Lung (tissue), 16 donors: ENCODE results near the gene BAK1. TPM values are rescaled to one million over a fixed set of nuclear protein-coding genes. Genes with fewer than 3 reads are reported as not detected.

Experiments used
- ATAC-seq: fragments of 200-7000 bp; cut with Tn5 transposase; one replicate; pipeline ENCODE4 v1.9.1; 2020; ENCODE audit warnings: moderate number of reproducible peaks; ENCODE audit not compliant: insufficient read depth, low FRiP score
- DNase-seq, 3 donors: peaks; one replicate each; pipeline ENCODE4 v3.0.0-alpha.2; 2013 to 2017
- H3K27ac ChIP-seq, 2 donors: one replicate each; pipeline ENCODE4 v1.5.1; 2013; ENCODE audit warnings: mild to moderate bottlenecking in 2 of 2, moderate library complexity in 2 of 2, control low read depth in 1 of 2, inconsistent platforms in 1 of 2, low read depth in 1 of 2, low read length in 1 of 2
- H3K27me3 ChIP-seq, 3 donors: one replicate each; pipeline ENCODE4 v1.5.1; 2013; ENCODE audit warnings: low read length in 2 of 3; ENCODE audit not compliant: control insufficient read depth in 3 of 3, insufficient read depth in 3 of 3
- H3K36me3 ChIP-seq, 4 donors: one replicate each; pipeline ENCODE4 v1.5.1; 2013; ENCODE audit warnings: low read length in 4 of 4, mild to moderate bottlenecking in 1 of 4, moderate library complexity in 1 of 4; ENCODE audit not compliant: control insufficient read depth in 4 of 4, insufficient read depth in 4 of 4
- H3K4me1 ChIP-seq, 5 donors: one replicate each; pipeline ENCODE4 v1.5.1; 2013; ENCODE audit warnings: low read length in 5 of 5, mild to moderate bottlenecking in 2 of 5, moderate library complexity in 1 of 5; ENCODE audit not compliant: control insufficient read depth in 5 of 5, insufficient read depth in 5 of 5
- H3K4me3 ChIP-seq: one replicate; pipeline ENCODE4 v1.5.1; 2013; ENCODE audit warnings: mild to moderate bottlenecking, control low read depth, moderate library complexity
- H3K9ac ChIP-seq, 2 donors: one replicate each; pipeline ENCODE4 v1.5.1; 2013; ENCODE audit warnings: low read length in 2 of 2, control low read depth in 1 of 2; ENCODE audit not compliant: insufficient read depth in 1 of 2
- H3K9me3 ChIP-seq, 4 donors: one replicate each; pipeline ENCODE4 v1.5.1; 2013; ENCODE audit warnings: low read length in 3 of 4, mild to moderate bottlenecking in 1 of 4, moderate library complexity in 1 of 4; ENCODE audit not compliant: control insufficient read depth in 4 of 4, insufficient read depth in 3 of 4
- WGBS, 2 donors: extraction: QIAGEN DNeasy Blood & Tissue Kit; methylation state at CpG; one replicate each; pipeline ENCODE4 v1.1.7; 2013; 5-methylcytosine and 5-hydroxymethylcytosine counted together
- long read RNA-seq, 5 donors: transcript quantifications; one replicate each; lab custom pipeline, GENCODE V29; 2026
- polyA plus RNA-seq, 2 donors: library from polyadenylated mRNA; stranded (reverse); fragments of 200-250 nt; gene quantifications; one replicate each; pipeline ENCODE4 v1.2.1, GENCODE V29; 2013
- total RNA-seq, 2 donors: library from RNA; depleted of rRNA in 1 of 2; stranded (reverse); fragments of >200 nt in 1 of 2; gene quantifications; one replicate each; pipeline ENCODE4 v1.2.1, GENCODE V29; 2014 to 2021
- TF ChIP-seq, protein P1 (sequence below): IDR thresholded peaks from 2 replicates; pipeline ENCODE4 v1.5.1; 2012; ENCODE audit warnings: mild to moderate bottlenecking; ENCODE audit errors: control extremely low read depth, extremely low read depth
- donor health status: control.
- donor health status: control.
- donor health status: Bipolar disorder and iron deficiency.
- donor health status: healthy.
- donor health status: DM: yes; HTN: yes; CAD: no.

The BAK1 gene
- total RNA-seq (10 to 100 TPM in 1 of 2 donors, 1 to 10 TPM in 1; 7.4 to 23.2 TPM), polyA plus RNA-seq (10 to 100 TPM; 14.6 to 25.6 TPM)
- long read RNA-seq, donor 1, transcript BAK1-202 (6 exons, 2,136 nt), result major isoform, 15 of 15 reads
- long read RNA-seq, donor 1, partial matches to known transcripts, result 0 of 15 reads
- long read RNA-seq, donor 1, other reads (novel, unspliced or antisense), result 0 of 15 reads
- long read RNA-seq, donor 2, partial matches to known transcripts, result 0 of 4 reads
- long read RNA-seq, donor 2, other reads (novel, unspliced or antisense), result 0 of 4 reads
- long read RNA-seq, donor 3, partial matches to known transcripts, result 0 of 1 reads
- long read RNA-seq, donor 3, other reads (novel, unspliced or antisense), result 0 of 1 reads
- long read RNA-seq, donor 4, transcript BAK1-202 (6 exons, 2,136 nt), result major isoform, 8 of 8 reads
- long read RNA-seq, donor 4, partial matches to known transcripts, result 0 of 8 reads
- long read RNA-seq, donor 4, other reads (novel, unspliced or antisense), result 0 of 8 reads
- long read RNA-seq, donor 5, transcript BAK1-202 (6 exons, 2,136 nt), result major isoform, 6 of 6 reads
- long read RNA-seq, donor 5, partial matches to known transcripts, result 0 of 6 reads
- long read RNA-seq, donor 5, other reads (novel, unspliced or antisense), result 0 of 6 reads

DNA sequence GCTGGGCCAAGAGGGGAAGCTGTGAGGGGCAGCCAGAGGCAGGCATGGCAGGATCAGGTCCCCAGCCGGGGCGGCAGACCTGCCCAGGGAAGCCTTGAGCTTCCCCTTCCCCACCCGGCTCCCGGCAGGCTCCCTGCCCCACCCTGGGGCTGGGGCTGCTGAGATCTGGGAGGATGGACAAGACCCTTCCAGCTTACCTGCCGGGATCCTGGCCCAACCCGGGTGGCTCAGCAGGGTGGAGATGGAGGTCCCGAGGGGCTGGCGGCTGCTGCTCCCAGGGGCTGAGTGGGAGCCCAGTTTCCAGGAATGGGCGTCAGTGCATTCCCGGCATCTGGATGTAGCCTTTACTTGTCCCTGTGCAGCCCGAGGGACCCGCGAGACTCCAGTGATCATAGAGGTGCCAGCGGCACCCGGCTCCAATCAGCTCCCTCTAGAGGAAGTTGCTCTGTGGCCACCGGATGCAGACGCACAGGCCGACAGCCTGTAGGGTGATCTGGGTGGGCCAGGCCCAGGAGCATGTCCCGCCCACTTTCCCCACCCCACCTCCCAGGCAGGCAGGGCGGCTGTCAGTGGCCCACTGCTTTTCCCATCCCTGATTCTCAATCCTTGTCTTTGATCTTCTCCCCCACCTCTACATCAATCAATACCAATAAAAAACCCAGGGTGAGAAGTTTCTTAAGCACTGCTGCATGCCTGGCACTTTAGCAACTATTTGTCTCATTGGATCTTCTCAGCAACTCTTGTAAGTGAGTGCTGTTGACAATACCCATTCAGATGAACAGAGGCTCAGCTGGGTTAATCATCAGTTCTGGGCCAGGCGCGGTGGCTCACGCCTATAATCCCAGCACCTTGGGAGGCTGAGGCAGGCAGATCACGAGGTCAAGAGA, at the start of gene BAK1:
TSS of gene BAK1 (minus strand) at position 449 of the 887 bp plus-strand sequence. CDS start 2,672 bp downstream, outside the sequence.
- 6 to 7% methylated on average over 21 to 24 of the region's 24 CpGs for WGBS, 2 donors
- H3K9me3 ChIP-seq, result no peaks in the 10 kb centered on the region
- H3K4me3 ChIP-seq, result peak within 1 kb of the TSS; percentile 78
- peak; percentile 93 to 95 (median 95) for DNase-seq
- peak within 1 kb of the TSS; percentile 69 to 73 for H3K27ac ChIP-seq
- ATAC-seq, result peak; percentile 92
- H3K36me3 ChIP-seq, result peaks cover under 1 to 18% (median 7%) of the 10 kb centered on the region in 4 donors
- H3K4me1 ChIP-seq, result peaks cover 0 to 13% (median 9%) of the 10 kb centered on the region in 5 donors
- TF ChIP-seq, protein P1, sequence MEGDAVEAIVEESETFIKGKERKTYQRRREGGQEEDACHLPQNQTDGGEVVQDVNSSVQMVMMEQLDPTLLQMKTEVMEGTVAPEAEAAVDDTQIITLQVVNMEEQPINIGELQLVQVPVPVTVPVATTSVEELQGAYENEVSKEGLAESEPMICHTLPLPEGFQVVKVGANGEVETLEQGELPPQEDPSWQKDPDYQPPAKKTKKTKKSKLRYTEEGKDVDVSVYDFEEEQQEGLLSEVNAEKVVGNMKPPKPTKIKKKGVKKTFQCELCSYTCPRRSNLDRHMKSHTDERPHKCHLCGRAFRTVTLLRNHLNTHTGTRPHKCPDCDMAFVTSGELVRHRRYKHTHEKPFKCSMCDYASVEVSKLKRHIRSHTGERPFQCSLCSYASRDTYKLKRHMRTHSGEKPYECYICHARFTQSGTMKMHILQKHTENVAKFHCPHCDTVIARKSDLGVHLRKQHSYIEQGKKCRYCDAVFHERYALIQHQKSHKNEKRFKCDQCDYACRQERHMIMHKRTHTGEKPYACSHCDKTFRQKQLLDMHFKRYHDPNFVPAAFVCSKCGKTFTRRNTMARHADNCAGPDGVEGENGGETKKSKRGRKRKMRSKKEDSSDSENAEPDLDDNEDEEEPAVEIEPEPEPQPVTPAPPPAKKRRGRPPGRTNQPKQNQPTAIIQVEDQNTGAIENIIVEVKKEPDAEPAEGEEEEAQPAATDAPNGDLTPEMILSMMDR, result peak; percentile 29
- H3K27me3 ChIP-seq, result no peaks in the 10 kb centered on the region
- H3K9ac ChIP-seq, result peak within 1 kb of the TSS; percentile 68 to 77

DNA sequence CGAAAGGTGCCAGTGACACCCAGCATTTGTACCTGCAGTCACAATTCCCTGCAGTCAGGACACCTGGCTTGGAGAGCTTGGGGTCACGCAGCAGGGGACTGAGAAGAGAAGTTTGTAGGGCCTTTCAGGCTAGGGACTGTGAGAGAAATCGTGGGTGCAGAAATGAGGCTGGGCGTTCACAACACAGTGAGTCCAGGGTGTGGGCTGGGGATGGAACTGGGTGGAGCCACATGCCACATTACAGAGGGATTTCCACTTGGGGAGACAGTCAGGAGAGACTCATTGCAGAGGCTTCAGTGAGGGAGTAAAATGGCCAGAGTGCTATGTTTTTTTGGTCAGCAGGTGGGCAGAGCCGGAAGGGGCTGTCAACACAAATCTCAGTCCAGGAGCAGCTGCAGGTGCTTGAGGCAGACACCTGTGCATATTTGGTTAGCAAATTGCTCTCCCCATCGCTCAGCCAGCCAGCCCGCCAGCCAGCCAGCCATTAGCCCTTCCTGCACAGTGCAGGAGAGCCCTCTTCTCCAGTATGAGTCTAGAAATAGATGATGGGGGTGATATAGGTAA, 48.4 kb upstream of the BAK1 start:
- DNase-seq (no peak), ATAC-seq (no peak)
- H3K9ac ChIP-seq, result no peak overlapping the region
- no peaks in the 10 kb centered on the region for H3K9me3 ChIP-seq
- no peaks in the 10 kb centered on the region for H3K27me3 ChIP-seq
- TF ChIP-seq, protein P1, result no peak
- H3K4me3 ChIP-seq, result no peak overlapping the region
- 72 to 92% methylated on average over 7 of the region's 7 CpGs for WGBS, 2 donors
- peak overlapping the region in 1 of 2 donors; percentile 40 for H3K27ac ChIP-seq
- peaks cover 0 to 18% (median 15%) of the 10 kb centered on the region in 5 donors for H3K4me1 ChIP-seq
- H3K36me3 ChIP-seq, result peaks cover 0 to 9% (median 2%) of the 10 kb centered on the region in 4 donors

DNA sequence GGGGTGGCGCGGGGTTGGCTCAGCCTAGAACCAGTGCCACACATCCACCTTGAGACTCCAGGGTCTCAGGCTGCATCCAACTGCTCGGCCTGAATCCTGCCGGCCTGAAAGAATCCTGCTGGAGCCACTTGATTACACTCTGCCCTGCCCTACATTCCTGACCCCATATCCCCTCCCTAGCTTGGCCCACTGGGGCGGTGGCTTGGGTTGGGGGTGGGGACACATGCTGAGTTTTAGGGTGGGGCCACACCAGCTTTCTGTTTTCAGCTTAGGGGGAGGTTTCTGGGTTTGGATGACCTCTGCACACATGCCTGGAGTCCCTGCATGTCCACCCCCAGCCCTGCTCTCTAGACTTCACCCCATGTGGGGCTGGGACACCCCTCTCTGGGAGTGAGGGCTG, 47.8 kb upstream of the BAK1 start:
- TF ChIP-seq, protein P1, result no peak
- H3K9me3 ChIP-seq, result no peaks in the 10 kb centered on the region
- no peaks in the 10 kb centered on the region for H3K27me3 ChIP-seq
- no peak for ATAC-seq
- H3K4me3 ChIP-seq, result no peak overlapping the region
- DNase-seq, result no peak
- H3K27ac ChIP-seq, result peak overlapping the region in 1 of 2 donors; percentile 46
- peaks cover 0 to 9% (median 2%) of the 10 kb centered on the region in 4 donors for H3K36me3 ChIP-seq
- peaks cover 0 to 21% (median 14%) of the 10 kb centered on the region in 5 donors for H3K4me1 ChIP-seq
- WGBS, 2 donors, result 48 to 75% methylated on average over 5 of the region's 5 CpGs
- no peak overlapping the region for H3K9ac ChIP-seq
